HL-60 (cell line): Measurements from ENCODE around the gene CTNNA2.

ENCODE experiments used
- DNase-seq, 2 experiments: peaks; one replicate each; pipeline ENCODE4 v3.0.0-alpha.2; 2010 to 2020; ENCODE audit warnings: low read depth in 1 of 2, low spot score in 1 of 2
- H3K27ac ChIP-seq: fragments of 250-450 bp; sonication (Bioruptor Pico); replicated peaks from 2 replicates; pipeline ENCODE4 v1.5.1; 2020; ENCODE audit warnings: mild to moderate bottlenecking, moderate library complexity
- H3K27me3 ChIP-seq: fragments of 250-450 bp; sonication (Bioruptor Pico); 2 replicates; pipeline ENCODE4 v1.5.1; 2021; ENCODE audit warnings: mild to moderate bottlenecking, moderate library complexity; ENCODE audit not compliant: insufficient read depth, poor library complexity, severe bottlenecking
- H3K4me3 ChIP-seq: replicated peaks from 2 replicates; pipeline ENCODE4 v1.5.1; 2011; ENCODE audit warnings: mild to moderate bottlenecking, control low read depth, low read length; ENCODE audit not compliant: insufficient read depth
- CTCF ChIP-seq: IDR thresholded peaks from one replicate; pipeline ENCODE4 v1.5.1; 2011; ENCODE audit warnings: low read length, control low read depth, inconsistent platforms; ENCODE audit not compliant: insufficient read depth
- GABPA ChIP-seq: IDR thresholded peaks from 2 replicates; pipeline ENCODE4 v1.6.1; 2012; ENCODE audit warnings: low read depth
- POLR2AphosphoS5 ChIP-seq: IDR thresholded peaks from 2 replicates; pipeline ENCODE4 v1.6.1; 2012; ENCODE audit warnings: low read depth
- SPI1 ChIP-seq: IDR thresholded peaks from 2 replicates; pipeline ENCODE4 v1.6.1; 2012; ENCODE audit warnings: low read depth, mild to moderate bottlenecking, borderline replicate concordance
- TF ChIP-seq, protein P1 (sequence below): IDR thresholded peaks from 2 replicates; pipeline ENCODE4 v1.6.1; 2012; ENCODE audit warnings: low read depth; ENCODE audit not compliant: insufficient replicate concordance

Gene CTNNA2

DNA sequence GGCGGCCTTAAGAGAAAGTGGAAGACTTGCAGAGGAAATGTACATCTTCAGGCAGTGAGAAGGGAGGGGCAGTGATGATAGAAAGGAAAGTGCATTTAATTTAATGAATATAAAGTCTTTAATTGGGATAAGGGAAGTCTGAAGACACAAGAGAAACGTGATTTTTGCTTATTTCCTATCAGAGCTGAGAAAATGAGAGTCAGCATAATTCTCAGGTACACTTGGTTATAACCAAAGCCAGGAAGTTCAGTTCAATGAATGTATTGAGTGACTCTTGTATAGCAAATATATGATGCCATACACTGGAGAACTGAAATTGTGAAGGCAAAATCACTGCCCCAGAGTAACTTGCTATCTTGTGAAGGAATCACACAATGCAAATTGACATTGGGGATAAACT lies 535.4 kb downstream of the CTNNA2 start:
- TF ChIP-seq GABPA: no peak
- TF ChIP-seq POLR2AphosphoS5: no peak
- no peak for TF ChIP-seq CTCF
- no peak for TF ChIP-seq SPI1
- TF ChIP-seq, protein P1, sequence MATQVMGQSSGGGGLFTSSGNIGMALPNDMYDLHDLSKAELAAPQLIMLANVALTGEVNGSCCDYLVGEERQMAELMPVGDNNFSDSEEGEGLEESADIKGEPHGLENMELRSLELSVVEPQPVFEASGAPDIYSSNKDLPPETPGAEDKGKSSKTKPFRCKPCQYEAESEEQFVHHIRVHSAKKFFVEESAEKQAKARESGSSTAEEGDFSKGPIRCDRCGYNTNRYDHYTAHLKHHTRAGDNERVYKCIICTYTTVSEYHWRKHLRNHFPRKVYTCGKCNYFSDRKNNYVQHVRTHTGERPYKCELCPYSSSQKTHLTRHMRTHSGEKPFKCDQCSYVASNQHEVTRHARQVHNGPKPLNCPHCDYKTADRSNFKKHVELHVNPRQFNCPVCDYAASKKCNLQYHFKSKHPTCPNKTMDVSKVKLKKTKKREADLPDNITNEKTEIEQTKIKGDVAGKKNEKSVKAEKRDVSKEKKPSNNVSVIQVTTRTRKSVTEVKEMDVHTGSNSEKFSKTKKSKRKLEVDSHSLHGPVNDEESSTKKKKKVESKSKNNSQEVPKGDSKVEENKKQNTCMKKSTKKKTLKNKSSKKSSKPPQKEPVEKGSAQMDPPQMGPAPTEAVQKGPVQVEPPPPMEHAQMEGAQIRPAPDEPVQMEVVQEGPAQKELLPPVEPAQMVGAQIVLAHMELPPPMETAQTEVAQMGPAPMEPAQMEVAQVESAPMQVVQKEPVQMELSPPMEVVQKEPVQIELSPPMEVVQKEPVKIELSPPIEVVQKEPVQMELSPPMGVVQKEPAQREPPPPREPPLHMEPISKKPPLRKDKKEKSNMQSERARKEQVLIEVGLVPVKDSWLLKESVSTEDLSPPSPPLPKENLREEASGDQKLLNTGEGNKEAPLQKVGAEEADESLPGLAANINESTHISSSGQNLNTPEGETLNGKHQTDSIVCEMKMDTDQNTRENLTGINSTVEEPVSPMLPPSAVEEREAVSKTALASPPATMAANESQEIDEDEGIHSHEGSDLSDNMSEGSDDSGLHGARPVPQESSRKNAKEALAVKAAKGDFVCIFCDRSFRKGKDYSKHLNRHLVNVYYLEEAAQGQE: no peak
- no peaks in the 10 kb centered on the region for H3K27me3 ChIP-seq
- H3K27ac ChIP-seq: no peak overlapping the region
- DNase-seq: no peak
- H3K4me3 ChIP-seq: no peak overlapping the region

DNA sequence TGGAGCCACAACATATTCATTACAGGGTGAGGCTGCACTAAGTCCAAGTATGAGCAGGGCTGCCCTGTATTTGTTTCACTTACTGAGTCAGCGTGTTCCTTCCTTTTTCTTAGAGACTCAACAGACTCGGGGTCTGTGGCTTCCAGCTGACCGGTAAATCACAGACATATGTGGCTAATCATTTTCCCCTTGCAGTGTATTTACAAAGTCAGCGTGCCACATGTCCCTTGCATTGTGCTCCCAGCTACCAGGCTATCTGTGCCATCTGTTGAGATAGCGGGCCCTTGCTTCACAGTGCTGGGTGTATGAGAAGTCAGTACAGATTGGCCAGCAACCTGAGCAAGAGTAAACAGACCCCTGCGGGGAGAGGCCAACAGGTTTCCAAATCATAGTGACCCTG lies 537.4 kb downstream of the CTNNA2 start:
- Histone ChIP-seq H3K27ac (no peak overlapping the region), H3K27me3 (no peaks in the 10 kb centered on the region), H3K4me3 (no peak overlapping the region)
- no peak for DNase-seq
- TF ChIP-seq, protein P1: no peak
- no peak for TF ChIP-seq GABPA
- no peak for TF ChIP-seq CTCF
- TF ChIP-seq SPI1: no peak
- no peak for TF ChIP-seq POLR2AphosphoS5

DNA sequence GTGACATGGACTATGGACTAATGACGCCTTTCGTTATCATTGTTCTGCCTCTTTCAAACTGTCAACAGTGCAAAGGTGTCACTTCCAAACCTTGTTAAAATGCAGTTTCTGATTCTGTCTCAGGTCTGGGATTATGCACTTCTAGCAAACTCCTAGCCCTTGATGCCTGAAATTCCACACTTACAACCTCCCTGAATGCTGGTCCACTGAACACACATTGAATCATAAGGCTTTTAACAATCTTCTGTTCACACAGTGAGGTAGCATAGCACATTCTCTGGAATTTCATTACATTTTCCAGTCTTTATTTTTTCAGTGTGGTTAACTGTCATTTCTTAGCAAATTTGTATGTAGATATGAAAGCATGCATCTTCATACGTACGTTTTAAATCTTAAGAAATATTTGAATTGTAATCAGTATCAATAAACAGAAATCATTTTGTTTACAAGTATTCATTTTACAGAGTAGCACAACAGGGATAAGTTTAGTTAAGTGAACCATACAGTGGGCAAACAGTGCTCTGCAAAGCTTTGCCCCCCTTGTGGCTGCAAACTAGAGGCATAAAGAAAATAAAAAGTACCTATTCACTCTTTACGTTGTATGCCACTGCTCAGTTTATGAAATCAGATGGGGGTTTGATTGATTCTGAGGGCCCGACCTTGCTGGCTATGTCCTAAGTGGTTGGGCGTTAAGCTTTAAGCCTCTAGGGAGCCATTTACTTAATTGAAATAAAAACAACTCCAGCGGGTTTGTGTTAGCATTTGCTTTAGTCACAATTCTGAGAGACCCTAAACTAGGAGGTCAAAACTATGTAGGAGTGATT lies 540.9 kb downstream of the CTNNA2 start:
- DNase-seq: no peak
- no peak overlapping the region for H3K4me3 ChIP-seq
- no peaks in the 10 kb centered on the region for H3K27me3 ChIP-seq
- TF ChIP-seq, protein P1: no peak
- TF ChIP-seq GABPA (no peak), CTCF (no peak), POLR2AphosphoS5 (no peak), SPI1 (no peak)
- no peak overlapping the region for H3K27ac ChIP-seq
